Measurements from ENCODE around the gene OLFM4. TPM values are rescaled to one million over a fixed set of nuclear protein-coding genes. Genes with fewer than 3 reads are reported as not detected.

OLFM4 gene, protein sequence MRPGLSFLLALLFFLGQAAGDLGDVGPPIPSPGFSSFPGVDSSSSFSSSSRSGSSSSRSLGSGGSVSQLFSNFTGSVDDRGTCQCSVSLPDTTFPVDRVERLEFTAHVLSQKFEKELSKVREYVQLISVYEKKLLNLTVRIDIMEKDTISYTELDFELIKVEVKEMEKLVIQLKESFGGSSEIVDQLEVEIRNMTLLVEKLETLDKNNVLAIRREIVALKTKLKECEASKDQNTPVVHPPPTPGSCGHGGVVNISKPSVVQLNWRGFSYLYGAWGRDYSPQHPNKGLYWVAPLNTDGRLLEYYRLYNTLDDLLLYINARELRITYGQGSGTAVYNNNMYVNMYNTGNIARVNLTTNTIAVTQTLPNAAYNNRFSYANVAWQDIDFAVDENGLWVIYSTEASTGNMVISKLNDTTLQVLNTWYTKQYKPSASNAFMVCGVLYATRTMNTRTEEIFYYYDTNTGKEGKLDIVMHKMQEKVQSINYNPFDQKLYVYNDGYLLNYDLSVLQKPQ
- polyA plus RNA-seq (ENCODE audit: insufficient read length in 12 of 12) = 1 to 10 TPM in 6 of 12 donors, under 1 TPM in 4, not detected in 2; 0.39 to 1.5 (median 1.1) TPM
- long read RNA-seq, donor 1 = 0 reads
- long read RNA-seq, donor 2 = 0 reads
- long read RNA-seq, donor 3 = 0 reads
- long read RNA-seq, donor 4 = 0 reads
- long read RNA-seq, donor 5 = 0 reads
- long read RNA-seq, donor 6 = 0 reads
- long read RNA-seq, donor 7 = 0 reads
- long read RNA-seq, donor 8 = 0 reads
- long read RNA-seq, donor 9 = 0 reads
- long read RNA-seq, donor 10 = 0 reads
- long read RNA-seq, donor 11 = 0 reads

DNA sequence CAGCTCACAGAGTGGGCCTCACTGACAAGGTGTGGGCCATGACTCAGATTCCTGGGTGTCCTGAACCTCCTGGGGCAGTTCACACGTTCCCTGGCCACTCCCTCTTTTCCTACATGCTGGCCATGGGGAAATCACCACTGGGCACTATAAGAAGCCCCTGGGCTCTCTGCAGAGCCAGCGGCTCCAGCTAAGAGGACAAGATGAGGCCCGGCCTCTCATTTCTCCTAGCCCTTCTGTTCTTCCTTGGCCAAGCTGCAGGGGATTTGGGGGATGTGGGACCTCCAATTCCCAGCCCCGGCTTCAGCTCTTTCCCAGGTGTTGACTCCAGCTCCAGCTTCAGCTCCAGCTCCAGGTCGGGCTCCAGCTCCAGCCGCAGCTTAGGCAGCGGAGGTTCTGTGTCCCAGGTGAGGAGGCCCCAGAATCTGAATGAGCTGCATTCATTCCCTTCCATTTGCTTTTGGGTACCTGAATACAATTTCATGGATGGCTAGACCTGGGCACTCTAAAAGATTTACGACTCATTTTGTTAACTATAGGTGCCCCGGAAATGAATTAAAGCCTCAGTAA lies at the start of gene OLFM4:
OLFM4 (plus strand) TSS at position 177 of the 567 bp plus-strand sequence; CDS start at position 201, 24 bp downstream.
- DNase-seq = no peak

DNA sequence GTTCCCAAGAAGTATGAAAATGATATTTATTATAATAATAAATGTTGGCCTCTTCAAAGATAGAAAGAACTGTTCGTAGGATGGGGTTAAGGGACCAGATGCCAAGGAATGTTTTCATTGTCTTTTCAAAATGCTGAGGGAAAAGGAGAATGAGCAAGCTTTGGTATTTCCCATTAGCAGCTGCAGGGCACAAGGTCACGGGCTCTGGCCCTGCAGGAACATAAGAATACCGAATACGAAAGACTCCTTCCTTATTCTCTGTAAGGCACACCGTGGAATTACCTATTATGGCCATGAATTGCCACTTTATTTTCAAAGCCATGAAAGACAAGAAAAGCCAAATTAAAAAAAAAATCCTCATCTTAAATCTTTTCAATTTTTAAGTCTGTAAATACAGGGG lies 49.6 kb upstream of the OLFM4 start:
- DNase-seq = no peak

DNA sequence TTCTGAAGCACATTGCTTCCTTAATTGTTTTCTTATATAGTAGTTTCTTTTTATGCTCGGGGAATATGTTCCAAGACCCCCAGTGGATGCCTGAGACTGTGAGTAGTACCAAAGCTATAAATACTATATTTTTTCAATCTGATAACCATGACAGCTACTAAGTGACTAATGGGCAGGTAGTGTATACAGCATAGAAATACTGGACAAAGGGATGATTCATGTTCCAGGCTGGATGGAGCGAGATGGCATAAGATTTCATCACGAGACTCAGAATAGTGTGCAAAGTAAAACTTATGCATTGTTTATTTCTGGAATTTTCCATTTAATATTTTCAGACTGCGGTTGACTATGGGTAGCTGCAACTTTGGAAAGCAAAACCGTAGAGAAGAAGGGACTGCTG lies 47.9 kb upstream of the OLFM4 start:
- DNase-seq = no peak

DNA sequence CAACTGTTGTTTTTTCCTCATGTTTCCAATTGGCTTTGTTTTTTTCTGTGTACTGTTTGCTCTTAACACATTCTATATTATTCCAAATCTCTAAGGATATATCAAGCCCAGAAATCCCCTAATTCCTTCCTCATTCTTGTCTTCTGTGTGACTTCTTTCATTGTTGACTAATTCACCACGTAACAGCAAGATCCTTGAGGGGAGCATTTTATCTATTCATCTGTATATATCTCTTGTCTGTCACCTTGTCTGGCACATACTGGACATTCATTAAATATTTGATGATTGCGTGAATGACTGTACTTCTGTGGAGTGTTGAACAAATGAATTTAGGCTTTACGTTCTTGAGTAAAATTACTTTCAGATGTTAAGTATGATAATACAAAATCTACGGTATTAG lies 44.8 kb upstream of the OLFM4 start:
- DNase-seq = no peak

DNA sequence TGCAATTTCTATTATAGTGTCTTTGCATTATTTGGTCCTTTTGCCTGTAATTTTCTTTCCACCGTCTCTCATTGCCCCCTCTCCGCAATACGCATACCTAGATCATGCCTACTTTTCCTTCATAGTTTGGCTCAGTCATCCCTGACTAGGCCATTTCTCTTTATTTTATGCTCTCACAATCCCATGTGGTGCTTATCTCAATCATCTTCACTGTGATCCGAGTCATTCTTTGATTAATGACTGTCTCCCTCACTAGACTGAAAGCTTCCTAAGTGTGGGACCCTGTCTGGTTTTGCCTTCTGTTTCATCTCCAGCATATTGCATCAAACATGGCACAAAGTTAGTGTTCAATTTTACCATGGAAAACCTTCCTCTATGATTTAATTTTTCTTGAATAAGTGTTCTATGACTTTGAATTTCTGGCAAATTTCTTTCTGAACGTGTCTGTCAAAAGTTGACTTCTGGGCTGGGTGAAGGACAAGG lies 43.7 kb upstream of the OLFM4 start:
- no peak for DNase-seq

DNA sequence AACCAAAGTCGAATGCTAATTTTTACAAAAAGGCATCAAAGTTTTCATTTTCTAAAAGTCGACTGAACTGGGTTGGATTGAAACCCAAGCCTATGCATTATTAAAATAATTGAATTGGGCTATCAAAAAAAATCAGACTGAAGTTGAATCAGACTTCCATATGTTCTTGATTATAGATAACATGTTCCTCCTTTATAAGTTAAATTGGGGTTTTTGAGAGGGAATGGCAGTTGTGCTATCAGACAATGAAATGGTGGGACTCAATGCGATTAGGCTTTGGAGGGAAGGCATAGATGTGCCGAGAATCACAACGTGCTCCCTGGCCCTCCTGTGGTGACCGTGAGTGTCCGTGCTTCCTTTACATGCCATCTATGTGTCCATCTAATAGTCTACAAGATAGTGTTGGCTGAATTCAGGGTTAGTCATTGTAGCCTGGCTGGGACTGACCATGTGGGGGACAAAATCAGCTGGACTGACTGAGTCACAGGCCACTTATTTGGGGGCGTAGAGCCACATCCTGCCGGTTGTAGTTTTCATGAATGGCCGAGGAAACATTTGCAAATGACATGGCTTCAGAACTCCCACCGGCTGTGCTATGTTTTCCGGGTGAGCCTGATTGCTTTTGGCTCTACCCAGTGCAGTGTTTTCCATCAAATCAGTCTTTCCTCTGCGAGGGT lies 37.1 kb upstream of the OLFM4 start:
- no peak for DNase-seq

DNA sequence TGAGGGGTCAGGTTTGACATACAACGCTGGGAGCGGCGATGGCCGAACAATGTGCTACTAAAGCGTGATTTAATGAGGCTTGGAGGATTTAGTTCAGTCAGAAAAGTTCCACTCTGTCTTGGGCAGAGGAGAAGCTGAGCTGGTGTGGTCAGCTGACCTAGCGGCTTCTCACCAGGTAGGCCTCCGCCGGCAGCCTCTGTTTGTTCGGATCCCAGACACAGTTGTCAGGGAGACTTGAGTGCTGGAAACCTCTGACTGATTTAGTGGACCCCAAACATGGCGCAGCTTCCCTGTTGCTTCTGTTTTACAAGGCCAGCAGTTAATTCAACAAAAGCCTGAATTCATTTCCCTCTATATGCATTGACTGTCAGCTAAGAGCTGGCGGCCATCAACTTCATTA lies 36.5 kb upstream of the OLFM4 start:
- DNase-seq = no peak

DNA sequence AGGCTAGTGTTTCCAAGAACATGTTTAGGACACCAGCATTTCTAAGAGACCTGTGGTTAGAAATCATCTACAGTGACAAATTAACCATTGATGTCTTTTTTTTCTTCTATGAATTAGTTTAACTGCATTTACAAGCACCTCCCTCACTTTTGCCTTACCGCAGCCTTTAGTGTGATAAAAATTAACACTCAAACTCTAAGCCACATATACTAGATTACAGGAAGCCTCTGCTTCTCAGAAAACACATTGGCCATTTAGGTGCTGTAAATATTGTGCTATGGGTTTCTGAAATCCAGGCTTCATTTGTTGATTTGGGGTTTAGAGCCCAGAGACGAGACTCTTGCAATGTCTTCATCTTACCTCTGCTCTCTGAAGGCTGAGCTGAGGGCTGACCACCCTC lies 34.6 kb upstream of the OLFM4 start:
- DNase-seq = no peak

DNA sequence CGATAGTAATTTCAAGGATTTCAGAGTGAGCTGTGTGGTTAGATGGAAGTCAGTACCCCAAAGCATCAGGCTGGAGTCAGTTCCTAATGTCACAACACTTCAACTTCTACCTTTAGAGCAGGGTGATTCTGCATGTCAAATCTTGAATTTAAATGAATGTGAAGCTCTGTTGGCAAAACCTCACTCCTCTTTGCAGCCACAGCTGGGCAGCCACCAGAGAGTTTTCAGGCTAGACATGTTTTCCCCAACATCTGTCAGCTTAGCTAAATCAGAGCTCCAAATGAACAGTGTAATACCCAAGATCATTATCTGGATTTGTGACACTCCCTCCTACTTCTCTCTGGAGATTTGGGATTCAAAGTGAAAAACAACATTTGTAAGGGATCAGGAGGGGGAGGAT lies 33.7 kb upstream of the OLFM4 start:
- no peak for DNase-seq

DNA sequence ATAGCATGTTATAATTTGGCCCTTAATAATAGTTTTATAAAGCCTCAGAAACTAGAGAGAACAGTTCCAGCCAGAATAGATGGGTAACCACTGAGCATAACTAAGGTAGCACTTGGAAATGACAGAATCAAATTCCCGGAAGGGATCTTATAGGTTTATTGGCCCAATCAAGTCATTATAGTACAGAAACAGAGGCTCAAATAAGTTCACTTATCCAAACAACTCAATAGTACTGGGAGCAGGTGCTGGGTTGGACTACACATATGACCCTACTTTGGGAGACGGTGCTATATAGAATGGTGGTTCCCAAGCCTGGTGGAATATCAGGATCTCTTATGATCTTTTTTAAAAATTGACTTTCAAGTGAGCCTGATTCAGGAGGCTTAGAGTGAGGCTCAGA lies 32.7 kb upstream of the OLFM4 start:
- DNase-seq = no peak

DNA sequence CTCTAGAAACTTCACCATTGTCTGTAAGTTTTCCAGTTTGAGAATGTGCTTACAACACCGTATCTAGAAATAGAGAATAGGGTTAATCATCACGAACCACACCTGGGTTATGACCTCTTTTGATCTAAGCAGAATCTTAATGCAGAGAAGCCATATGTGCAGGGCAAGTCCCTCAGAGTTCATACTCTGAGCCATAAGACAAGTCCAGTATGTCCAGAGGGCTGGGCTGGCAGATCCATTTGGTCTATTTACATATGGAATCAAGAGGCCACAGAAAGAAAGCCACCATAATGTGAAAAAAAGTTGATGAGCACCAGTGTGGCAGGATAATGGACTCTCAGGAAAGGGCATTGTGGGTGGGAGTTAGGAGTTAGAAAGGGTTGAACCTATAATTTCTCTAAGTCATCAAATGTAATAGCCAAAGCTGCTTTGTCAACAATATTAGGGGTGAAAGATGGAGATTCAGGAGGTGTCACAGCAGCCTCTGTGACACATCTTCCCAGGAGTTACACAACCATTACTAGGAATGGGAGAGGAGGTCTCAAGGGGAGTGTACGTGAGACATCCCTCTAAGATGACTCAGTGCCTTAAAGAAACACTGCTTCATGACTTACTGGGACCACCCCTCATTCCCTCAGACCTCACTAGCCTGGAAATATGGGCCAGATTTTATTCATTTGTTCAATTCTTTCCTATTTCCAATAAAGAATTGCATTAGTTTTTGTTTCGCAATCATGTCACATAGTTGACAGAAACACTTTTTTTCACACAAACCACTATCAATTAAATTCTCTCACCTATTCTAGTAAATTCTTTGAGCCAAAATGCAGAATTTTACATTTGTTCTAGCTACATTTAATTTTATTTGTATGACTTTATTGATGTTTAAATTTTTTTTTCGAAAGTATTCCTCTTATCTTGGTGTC lies 30.4 kb upstream of the OLFM4 start:
- no peak for DNase-seq

DNA sequence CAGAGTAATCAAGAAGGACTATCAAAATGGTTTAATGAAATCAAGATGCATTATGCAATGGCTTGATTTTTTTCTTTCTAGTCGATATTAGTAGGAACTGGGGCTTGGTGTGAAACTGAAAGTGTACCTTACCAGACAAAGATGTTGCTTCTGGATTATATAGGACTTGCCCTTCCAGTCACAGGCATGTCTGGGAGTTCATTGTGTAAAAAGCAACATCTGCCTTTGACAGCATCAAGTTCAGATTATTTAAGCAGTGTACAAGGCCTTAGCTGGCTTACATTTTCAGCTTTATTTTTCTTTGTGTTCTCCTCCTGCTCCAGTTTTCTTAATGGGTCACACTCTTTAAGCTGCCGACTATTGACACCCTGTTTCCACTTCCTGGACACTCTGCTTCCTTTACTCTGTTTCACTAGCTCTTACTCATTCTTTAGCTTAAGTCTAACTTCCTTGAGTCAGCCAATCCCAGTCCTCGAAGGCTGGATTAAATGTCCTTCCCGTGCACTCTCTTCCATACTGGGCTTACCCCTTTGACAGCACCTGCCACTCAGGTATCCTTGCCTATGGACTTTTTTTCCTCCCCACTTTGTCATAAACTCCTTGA lies 29.4 kb upstream of the OLFM4 start:
- no peak for DNase-seq

DNA sequence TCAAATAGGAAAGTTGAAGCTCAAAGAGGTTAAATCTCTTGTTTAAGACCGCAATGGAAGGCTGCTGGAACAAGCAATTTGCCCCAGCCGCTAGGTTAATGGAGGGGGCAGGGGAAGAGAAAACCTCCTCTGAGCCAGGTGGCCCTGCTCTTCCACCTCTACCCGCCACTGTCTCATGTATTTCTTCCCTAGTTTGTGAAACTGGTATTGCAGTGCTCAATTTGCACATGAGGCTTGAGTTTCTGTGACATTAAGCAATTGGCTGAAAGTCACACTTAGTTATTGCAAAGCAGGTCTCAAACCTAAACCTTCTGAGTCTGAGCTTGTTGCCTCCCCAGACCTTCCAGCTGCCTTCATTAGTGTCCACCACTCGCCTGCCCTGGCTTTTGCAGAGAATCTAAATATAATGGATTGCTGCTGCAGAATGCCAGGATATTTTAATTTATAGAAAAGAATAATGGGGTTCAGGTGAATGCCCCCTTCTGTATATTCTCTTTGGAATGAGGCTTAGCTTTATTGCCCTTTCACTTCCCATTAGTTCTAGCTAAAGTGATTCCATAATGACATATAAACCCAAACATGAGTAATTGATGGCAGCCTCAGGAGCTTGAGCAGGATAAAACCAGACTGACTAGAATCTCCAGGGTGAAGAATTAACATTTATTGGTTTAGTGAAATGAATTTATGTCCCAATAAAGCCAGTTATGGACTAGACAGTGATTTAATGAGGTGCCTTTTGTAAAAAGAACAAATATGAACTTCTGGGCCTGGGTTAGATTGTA lies 27.0 kb upstream of the OLFM4 start:
- DNase-seq = no peak

DNA sequence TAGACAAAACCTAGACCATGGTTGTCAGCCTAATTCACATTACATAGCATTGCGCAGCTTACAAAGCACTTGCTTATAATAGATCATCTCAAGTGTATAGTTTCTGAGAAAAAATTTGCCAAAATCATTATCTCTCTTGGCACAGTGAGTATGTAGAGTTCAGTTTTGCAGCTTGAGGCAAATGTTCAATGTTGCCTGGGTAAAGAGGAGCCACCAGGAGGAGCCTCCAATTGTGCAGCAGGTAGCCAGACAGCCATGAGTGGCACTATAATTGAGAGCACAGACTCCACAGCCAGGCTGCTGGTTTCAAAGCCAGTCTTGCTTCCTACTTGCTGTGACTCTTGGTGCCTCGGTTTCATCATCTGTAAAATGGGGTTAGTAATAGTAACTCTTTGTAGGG lies 24.0 kb upstream of the OLFM4 start:
- no peak for DNase-seq

DNA sequence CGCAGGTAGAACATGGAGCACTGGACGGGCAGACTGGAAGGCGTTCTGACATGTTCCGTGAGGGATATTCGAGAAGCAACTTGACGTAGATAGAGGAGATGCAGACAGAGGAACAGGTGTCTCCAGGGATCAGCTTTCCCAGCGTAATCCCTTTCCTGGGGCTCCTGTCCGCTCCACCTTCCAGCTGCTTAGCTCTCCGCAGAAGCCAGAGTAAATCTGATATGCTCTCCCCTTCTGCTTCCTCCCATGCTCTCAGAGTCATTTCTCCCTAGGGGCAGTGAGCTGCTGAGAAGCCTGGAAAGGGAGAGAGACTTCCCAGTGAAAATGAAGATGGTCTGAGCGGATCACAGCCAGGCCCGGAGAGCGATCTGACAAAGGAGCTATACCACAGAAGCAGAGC lies 23.0 kb upstream of the OLFM4 start:
- peak; percentile 9 for DNase-seq

DNA sequence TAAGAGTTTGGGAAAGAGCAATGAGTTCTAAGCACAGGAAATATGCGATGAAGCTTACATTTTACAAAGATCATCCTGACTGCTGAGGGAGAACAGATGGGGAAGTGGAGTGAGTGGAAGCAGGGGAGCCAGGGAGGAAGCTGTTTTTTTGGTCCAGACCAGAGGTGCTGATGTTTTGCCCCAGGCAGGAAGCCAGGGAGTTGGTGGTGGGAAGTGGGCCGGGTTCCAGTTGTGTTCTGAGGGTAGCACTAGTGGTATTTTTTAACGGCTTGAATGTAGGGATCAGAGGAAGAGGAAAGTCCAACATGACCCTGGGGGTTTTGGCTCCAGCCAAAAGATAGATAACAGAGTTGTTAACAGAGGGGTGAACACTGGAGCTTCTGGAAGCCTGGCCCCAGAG lies 20.7 kb upstream of the OLFM4 start:
- no peak for DNase-seq

DNA sequence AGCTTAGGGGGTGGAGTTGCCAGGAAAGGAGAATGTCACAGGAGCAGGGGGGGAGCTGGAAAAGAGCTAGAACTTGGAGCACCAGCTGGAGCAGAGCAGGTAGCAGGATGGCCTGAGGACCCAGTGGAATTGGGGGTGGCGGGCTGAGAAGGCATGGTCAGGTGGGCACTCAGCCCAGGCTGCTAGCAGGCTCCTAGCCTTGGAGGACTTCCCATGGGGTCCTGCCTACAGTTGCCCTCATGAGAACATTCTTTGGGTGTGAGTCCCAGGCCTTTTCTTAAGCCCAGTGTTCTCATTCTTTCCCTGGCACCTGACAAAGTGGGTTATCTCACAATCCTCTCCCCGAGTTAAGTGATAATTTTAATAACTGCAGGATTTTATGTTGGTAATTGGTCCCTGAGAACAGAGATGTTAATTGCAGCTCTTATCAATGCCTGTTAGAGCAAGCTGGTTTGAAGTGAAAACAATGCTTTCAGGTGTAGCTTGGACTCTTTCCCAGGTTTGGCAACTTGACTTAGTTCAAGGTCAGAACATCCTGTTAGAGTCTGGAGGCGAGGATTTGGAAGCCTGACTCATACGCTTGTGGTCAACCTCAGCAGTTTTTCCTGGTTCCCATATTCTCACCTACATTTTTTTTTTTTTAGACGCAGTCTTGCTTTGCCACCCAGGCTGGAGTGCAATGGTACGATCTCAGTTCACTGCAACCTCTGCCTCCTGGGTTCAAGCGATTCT lies 18.1 kb upstream of the OLFM4 start:
- DNase-seq = no peak

DNA sequence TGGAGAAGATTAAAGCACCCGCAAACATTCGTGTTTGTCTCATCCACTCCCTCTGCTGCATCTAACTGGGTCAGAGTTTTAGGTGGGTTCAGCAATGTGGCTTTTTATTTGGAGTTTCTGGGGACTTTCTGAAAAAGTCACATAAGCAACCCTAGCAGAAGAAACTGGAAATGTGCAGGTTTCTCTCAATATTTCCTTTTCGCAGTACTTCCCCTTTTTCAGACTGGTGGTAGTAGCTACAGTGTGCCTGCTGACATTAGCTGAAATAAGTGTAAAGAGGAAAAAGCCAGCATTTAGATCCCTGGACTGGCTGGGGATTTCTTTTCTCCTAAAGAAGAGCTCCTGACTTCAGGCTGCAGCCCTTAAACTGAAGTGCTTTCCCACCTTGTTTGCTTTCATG lies 15.9 kb upstream of the OLFM4 start:
- DNase-seq = no peak

DNA sequence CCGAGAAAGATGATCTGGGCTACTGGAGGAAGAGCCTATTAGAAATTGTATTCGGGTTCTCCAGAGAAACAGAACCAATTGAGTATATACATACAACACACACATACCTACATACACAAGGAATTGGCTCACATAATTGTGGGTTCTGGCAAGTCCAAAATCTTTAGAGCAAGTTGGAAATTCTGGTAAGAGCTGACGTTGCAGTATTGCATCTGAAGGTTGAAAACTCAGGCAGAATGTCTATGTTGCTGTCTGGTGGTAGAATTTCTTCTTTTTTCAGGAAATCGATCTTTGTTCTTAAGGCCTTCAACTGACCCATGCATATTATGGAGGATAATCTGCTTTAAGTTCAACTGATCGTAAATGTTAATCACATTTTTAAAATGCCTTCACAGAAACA lies 15.5 kb upstream of the OLFM4 start:
- no peak for DNase-seq
